ENCODE data around the gene PMEL.
"Not testable (repeated sequence)": the region's sequence is repeated elsewhere in the genome, so short reads cannot be mapped to it uniquely, and the experiment has no call there.

Gene PMEL

GRCh38 chr12:55938826-55939501 is 26.9 kb downstream of the PMEL start:
- DNase-seq, result no peak

- DNase-seq, result no peak
These were observed 27.9 kb downstream of the PMEL start for GRCh38 chr12:55937981-55938380.

DNA sequence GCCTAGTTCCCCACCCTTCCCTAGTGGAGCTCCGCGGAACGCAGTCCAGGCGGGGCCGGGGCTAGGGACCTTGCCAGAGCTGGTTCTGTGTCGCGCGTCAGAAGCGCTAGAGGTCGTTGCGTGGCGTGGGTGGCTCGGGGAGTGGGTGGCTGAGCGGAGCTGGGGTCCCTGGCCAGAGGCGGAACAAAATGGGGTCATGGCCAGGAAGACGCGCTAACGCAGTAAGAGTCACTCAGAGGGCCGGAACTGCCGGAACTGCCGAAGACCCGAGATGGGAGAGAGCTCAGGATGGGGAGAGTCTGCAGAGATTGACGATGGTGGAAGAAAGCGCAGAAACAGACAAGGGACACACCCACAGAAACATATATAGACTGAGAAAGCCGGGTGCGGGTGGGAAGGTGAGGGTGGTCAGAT is 30.1 kb downstream of the PMEL start:
- no peak for DNase-seq

GRCh38 chr12:55934773-55935172 is 31.1 kb downstream of the PMEL start:
- DNase-seq, result no peak

DNA sequence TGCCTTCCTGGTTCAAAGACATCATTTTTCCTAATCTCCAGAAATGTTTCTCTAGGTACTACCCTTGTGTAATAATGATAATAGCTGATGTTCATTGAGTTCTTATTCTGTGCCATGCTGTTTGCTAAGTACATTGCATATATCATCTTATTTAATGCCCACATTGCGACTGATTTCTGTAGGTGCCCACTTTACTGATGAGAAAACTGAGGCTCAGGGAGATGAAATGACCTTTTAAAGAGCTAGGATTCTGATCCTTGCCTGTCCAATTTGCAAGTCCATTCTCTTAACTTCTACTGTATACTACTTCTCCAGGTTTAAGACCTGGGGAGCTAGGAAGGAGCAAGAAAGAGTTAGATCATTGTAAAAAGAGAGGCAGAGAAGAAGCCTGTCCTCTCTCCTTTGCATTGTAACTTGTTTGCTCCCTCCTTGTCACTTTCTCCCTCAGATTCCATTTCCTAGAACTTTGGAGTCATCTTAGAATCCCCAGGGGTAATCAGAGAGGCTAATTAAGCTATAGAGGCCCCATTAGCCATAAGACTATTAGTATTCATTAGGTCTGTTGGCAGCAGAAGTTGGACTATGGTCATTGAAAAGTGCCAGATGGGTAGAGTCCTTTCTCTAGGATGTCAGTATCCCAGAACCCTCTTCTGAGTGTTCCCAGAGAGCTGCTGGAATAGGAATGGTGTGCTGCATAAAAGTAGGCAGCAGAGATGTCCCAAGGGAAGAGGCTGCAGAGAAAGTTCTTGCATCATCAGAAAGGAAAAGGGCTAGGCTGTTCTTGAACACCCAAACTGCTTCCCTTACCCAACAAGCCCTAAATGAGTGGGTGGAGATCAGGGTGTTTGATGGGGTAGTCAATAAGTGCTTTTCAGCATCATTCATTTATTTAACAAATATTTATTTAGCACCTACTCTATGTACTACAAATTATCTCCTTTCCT is 31.8 kb downstream of the PMEL start:
- no peak for DNase-seq

DNA sequence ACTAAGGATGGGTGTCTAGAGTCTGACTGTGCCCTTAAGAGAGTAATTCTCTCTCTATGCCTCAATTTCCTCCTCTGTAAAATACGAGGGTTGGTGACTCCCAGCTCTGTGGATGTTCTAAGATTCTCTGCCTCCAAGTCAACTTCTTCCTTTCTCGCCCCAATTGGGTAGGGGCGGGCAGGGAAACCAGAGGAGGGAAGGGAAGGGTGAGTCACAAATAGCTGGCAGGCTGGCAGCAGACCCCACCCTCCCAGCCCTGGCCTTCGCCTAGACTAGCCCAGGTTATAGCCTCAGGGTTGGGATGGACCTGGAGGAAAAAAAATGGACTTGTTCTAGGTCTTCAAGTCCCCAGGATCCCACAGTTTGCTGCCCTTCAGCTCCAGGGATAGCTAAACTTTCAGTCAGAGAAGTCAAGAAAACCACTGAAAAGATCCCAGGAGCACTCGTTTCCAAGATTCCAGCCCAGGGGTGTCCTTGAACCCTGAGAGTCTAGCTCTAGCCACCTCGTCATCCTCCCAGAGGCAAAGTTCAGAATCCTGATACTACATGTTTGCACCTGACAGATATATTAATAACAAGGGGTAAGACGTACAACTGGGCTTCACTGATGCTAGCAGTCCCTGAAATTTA is 32.6 kb downstream of the PMEL start:
- no peak for DNase-seq

- DNase-seq, result no peak
These were observed 33.3 kb downstream of the PMEL start for GRCh38 chr12:55932551-55932910.

- DNase-seq, result no peak
These were observed 33.9 kb downstream of the PMEL start for GRCh38 chr12:55931780-55932550.

DNA sequence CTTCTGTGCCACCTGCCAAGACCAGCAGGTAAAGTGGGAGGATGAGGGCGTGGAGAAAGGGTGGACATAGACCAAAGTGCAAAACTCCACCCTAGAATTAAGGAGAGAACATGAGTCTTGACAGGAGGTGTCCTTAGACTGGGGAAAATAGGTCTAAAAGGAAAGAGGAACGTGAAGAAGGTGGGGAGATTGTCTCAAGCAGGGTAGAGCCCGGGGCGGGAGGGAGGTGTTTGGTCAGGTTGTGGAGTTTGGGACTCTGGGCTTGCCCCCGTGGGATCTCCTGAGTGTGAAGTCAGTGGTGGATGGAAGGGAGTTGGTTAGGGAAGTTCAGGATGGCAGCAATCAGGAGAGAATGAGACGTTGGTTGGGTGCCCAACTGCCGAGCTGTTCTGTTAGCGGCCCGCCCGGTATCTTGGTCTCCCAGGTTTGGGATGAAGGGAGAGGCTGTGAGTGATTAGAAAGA is 34.5 kb downstream of the PMEL start:
- DNase-seq, result no peak

DNA sequence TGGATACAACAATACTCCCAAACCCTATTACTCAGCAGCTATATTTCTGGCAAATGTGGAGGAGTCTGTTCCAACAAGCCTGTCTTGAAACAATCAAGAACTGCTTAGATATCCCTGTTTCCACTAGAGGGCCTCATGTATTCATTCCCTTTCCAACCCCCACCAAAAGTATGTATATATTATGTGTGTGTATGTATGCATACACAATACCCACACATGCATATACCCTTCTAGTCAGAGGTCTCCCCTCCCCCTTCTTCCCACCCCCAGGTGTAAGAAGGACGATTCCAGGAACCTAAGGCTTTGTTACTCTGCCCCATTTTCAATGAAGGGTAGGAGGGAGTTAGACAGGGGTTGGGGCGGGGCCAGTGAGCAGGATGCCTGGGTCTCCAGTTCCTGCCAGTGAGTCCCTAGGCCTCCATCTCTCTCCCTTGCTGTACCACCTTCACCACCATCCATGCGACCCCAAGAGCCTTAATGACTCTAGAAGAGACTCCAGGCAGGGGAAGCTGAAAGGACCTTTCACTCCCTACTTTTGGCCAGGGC is 35.0 kb downstream of the PMEL start, which contains the start of gene DGKA:
Gene DGKA (plus strand): TSS at position 392 of the 546 bp plus-strand sequence. CDS start 5,342 bp downstream, outside the sequence.
- DNase-seq, result peak; percentile 6

- no peak for DNase-seq
These were observed 36.5 kb downstream of the PMEL start for GRCh38 chr12:55929306-55929791.

- DNase-seq, result peak; percentile 5
These were observed 38.0 kb downstream of the PMEL start, which contains the start of gene PYM1 for GRCh38 chr12:55927588-55928502. Gene PYM1 (minus strand): TSS chr12:55927894. CDS start chr12:55927761, 133 bp downstream.

DNA sequence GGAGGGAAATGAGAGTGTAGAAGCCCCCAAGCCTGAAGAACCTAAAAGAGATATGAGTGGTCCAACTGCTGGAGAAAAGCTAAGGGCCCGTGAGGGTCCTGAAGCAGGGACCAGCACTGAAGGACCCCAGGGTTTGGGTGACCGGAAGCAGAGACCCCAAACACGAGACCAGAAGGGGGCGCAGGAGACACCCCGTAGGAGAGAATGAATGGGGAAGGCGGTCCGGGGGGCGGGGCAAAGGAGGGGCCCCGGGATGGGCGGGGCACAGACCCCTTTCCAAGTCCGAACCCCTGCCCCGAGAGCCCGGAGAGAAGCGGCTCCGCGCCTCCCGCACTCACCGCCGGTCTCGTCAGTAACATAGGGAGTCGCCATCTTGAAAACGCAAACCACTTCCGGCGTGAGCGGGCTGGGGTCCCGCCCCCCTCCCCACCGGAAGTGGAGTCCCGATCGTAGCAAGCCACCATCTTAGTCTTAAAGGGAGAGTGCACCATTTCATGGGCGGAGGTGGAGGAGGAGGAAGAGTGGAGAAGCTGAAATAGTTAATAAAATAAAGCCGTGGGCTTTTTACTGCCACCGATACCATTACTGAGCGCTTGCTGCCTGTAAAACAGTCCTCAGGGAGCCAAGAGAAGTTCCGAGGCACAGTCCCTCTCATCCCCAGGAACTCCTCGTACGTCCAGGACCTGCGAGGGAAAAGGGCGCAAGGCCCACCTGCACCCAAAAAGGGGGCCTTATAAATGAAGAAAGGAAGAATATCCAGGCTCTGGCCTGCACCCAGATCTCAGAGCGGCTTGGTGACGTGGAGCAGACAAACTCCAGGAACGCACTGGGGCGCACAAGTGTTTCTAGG is 38.9 kb downstream of the PMEL start:
- peak; percentile 86 for DNase-seq

GRCh38 chr12:55925870-55926737 is 39.7 kb downstream of the PMEL start:
- DNase-seq, result no peak

GRCh38 chr12:55925371-55925770 is 40.5 kb downstream of the PMEL start:
- DNase-seq, result no peak

DNA sequence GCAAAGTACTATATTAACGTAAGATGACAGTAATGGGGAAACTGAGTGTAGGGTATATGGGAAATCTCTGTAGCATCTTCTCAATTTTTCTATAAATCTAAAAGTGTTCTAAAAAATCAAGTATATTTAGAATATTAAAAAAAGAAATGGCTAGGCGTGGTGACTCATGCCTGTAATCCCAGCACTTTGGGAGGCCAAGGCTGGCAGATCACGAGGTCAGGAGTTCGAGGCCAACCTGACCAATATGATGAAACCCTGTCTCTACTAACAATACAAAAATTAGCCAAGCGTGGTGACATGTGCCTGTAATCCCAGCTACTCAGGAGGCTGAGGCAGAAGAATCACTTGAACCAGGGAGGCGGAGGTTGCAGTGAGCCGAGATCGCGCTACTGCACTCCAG is 42.2 kb downstream of the PMEL start:
- DNase-seq, result not testable (repeated sequence)

GRCh38 chr12:55922126-55922525 is 43.7 kb downstream of the PMEL start:
- DNase-seq, result no peak

DNA sequence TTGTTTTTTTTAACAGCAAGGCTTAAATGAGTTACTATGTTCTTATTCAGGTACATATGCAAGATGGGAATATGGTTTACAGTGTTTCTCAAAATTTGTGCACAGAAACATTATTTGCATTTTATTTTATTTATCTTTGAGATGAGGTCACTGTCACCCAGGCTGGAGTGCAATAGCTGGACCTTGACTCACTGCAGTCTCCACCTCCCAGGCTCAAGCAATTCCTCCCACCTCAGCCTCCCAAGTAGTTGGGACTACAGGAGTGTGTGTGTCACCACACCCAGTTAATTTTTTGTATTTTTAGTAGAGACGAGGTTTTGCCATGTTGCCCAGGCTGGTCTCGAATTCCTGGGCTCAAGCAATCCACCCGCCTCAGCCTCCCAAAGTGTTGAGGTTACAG is 46.8 kb downstream of the PMEL start:
- not testable (repeated sequence) for DNase-seq

DNA sequence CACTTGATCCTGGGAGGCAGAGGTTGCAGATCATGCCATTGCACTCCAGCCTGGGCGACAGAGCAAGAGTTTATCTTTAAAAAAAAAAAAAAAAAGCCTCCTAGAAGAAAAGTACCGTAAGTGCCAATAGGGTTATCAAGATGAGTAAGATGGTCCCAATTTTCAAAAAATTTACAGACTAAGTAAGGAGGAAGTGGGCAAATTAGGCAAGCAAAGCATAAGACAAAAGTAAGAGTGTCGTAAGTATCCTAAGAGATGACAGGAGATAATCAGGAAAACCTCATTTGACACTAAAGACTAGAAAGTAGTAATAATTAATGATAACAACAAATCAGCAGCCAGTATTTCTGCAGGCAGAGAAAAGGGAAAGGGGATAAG is 50.4 kb downstream of the PMEL start:
- no peak for DNase-seq

Measured in NCI-H1092 (cell line).